Peyer's patch (tissue), 4 donors: Measurements from ENCODE around the gene AARS2.
A peak's percentile ranks its signal among the peaks of the same experiment; 100 is the strongest.

ENCODE experiments used
- CTCF ChIP-seq, 6 experiments: fragments of 450-650 bp in 4 of 6; fragments of 200-600 bp in 2 of 6; sonication (generic) in 1 of 6; IDR thresholded peaks; one replicate each; pipeline ENCODE4 v1.5.1; 2017 to 2019; ENCODE audit warnings: antibody characterized with exemption in 6 of 6, mild to moderate bottlenecking in 3 of 6, moderate library complexity in 1 of 6
- POLR2A ChIP-seq, 2 donors: fragments of 450-650 bp; IDR thresholded peaks; one replicate each; pipeline ENCODE4 v1.5.1; 2017; ENCODE audit warnings: antibody characterized with exemption in 2 of 2, mild to moderate bottlenecking in 2 of 2, moderate library complexity in 2 of 2

DNA sequence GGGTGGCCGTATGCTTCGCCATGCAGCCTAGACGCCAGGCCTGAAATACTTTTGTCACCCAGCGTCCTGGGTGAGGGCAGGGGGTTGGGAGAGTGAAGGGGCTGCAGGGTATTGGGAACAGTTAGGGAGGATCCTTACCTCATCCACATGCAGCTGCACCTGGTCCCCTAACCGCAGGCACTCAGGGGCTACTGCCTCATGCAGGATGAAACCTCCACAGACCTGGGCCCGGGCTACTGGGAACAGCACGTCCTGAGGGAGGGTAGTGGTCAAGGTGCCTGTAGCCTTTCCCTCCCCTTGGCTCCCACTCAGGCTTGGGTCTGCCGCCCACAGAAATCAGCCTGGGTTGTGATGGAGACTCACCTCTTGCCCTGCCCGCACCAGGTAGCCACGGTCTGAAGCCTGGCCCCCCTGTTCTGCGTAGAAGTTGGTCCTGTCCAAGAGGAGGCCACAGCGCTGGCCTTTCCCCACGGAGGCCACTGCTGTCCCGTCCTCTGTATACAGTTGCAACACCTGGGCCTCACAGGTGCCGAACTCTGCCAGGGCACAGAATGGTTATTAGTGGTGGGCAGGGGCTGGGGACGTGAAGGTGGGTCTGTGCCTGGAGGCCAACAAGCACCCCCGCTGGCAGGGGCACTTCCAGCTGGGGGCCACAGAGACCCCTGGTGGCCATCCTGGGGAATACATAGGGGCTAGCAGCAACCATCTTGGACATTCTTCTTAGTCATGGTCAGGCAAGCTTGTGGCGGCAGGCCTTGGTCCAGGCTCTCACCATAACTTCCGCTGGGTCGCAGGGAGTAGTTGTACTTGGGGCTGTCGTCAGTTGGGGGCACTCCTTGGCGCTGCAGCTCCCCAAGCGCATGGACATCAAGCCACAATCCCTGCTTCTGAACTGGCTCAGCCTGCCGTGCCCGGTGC lies 8.6 kb downstream of the AARS2 start:
- TF ChIP-seq CTCF (IDR thresholded peaks at IDR 0.05) (peak; percentile 40 to 73 (median 59)), POLR2A (IDR thresholded peaks at IDR 0.05) (no peak)
